Vagina (tissue), 2 donors: ENCODE results near the gene CACNA1I.

ENCODE experiments used
- CTCF ChIP-seq, 3 experiments: fragments of 450-650 bp in 2 of 3; fragments of 200-600 bp in 1 of 3; sonication (generic) in 1 of 3; IDR thresholded peaks; one replicate each; pipeline ENCODE4 v1.5.1; 2017 to 2019; ENCODE audit warnings: antibody characterized with exemption in 3 of 3, mild to moderate bottlenecking in 2 of 3, moderate library complexity in 2 of 3
- POLR2A ChIP-seq, 2 donors: fragments of 450-650 bp; IDR thresholded peaks; one replicate each; pipeline ENCODE4 v1.6.1; 2017; ENCODE audit warnings: antibody characterized with exemption in 2 of 2, mild to moderate bottlenecking in 2 of 2, moderate library complexity in 2 of 2
- POLR2AphosphoS5 ChIP-seq, 2 donors: sonication (generic); formaldehyde crosslinking; IDR thresholded peaks; one replicate each; pipeline ENCODE4 v1.9.0; 2017; ENCODE audit warnings: antibody characterized with exemption in 2 of 2, mild to moderate bottlenecking in 2 of 2, low read depth in 1 of 2; ENCODE audit not compliant: insufficient read depth in 1 of 2

- TF ChIP-seq CTCF (IDR thresholded peaks at IDR 0.05) (no peak), POLR2AphosphoS5 (IDR thresholded peaks at IDR 0.05; ENCODE audit: insufficient read depth in 1 of 2, low read depth in 1 of 2) (no peak), POLR2A (IDR thresholded peaks at IDR 0.05) (no peak)
These were observed 152.9 kb downstream of the CACNA1I start for GRCh38 chr22:39723463-39723862.
